Loucy (cell line): ENCODE measurements around the gene VPS8.
"Not testable (repeated sequence)": the region's sequence is repeated elsewhere in the genome, so short reads cannot be mapped to it uniquely, and the experiment has no call there.

Experiments
- EZH2phosphoT487 ChIP-seq: fragments of 200-600 bp; IDR thresholded peaks from 2 replicates; pipeline ENCODE4 v1.6.1; 2018; ENCODE audit warnings: antibody characterized with exemption, mild to moderate bottlenecking, moderate library complexity, borderline replicate concordance
- TF ChIP-seq, protein P1 (sequence below): fragments of 200-600 bp; sonication (generic); conservative IDR thresholded peaks from 2 replicates; pipeline ENCODE4 v1.5.1; 2014; ENCODE audit warnings: mild to moderate bottlenecking, antibody characterized with exemption, low read length

GRCh38 chr3:185003876-185004275, 191.9 kb downstream of the VPS8 start:
- TF ChIP-seq, protein P1, sequence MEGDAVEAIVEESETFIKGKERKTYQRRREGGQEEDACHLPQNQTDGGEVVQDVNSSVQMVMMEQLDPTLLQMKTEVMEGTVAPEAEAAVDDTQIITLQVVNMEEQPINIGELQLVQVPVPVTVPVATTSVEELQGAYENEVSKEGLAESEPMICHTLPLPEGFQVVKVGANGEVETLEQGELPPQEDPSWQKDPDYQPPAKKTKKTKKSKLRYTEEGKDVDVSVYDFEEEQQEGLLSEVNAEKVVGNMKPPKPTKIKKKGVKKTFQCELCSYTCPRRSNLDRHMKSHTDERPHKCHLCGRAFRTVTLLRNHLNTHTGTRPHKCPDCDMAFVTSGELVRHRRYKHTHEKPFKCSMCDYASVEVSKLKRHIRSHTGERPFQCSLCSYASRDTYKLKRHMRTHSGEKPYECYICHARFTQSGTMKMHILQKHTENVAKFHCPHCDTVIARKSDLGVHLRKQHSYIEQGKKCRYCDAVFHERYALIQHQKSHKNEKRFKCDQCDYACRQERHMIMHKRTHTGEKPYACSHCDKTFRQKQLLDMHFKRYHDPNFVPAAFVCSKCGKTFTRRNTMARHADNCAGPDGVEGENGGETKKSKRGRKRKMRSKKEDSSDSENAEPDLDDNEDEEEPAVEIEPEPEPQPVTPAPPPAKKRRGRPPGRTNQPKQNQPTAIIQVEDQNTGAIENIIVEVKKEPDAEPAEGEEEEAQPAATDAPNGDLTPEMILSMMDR: not testable (repeated sequence)
- TF ChIP-seq EZH2phosphoT487: not testable (repeated sequence)
